Neural cell (in vitro differentiated cells): ENCODE results near the gene GAREM1. TPM values are rescaled to one million over a fixed set of nuclear protein-coding genes. Genes with fewer than 3 reads are reported as not detected.

Experiments
- H2AFZ ChIP-seq: fragments of 200-600, 300-800 bp; sonication (generic), shearing (Covaris generic); 2 replicates; pipeline ENCODE4 v1.6.0; 2014; ENCODE audit warnings: low read depth, mild to moderate bottlenecking, antibody characterized with exemption, low read length, moderate library complexity
- H3F3A ChIP-seq: fragments of 200-600 bp; shearing (Covaris generic); 2 replicates; pipeline ENCODE4 v1.6.1; 2016; ENCODE audit warnings: mild to moderate bottlenecking, moderate library complexity, mixed read lengths, antibody characterized with exemption, low read length; ENCODE audit not compliant: insufficient read depth, poor library complexity, severe bottlenecking
- H3K27ac ChIP-seq: fragments of 200-600, 300-800 bp; sonication (generic), shearing (Covaris generic); 2 replicates; pipeline ENCODE4 v1.5.1; 2014; ENCODE audit warnings: mild to moderate bottlenecking, low read length, moderate library complexity
- H3K27me3 ChIP-seq: fragments of 300-800, 200-600 bp; sonication (generic), shearing (Covaris generic); 2 replicates; pipeline ENCODE4 v1.6.0; 2014; ENCODE audit warnings: mild to moderate bottlenecking, low read depth, low read length, moderate library complexity; ENCODE audit not compliant: insufficient read depth
- H3K36me3 ChIP-seq: fragments of 300-800, 200-600 bp; sonication (generic), shearing (Covaris generic); 2 replicates; pipeline ENCODE4 v1.5.1; 2014; ENCODE audit warnings: mild to moderate bottlenecking, antibody characterized with exemption, low read length, moderate library complexity; ENCODE audit not compliant: insufficient read depth
- H3K4me2 ChIP-seq: fragments of 300-800, 200-600 bp; sonication (generic), shearing (Covaris generic); 2 replicates; pipeline ENCODE4 v1.6.0; 2014; ENCODE audit warnings: mild to moderate bottlenecking, low read length
- H3K4me3 ChIP-seq: fragments of 300-800, 200-600 bp; sonication (generic), shearing (Covaris generic); 2 replicates; pipeline ENCODE4 v1.5.1; 2014; ENCODE audit warnings: mild to moderate bottlenecking, low read length, moderate library complexity
- H3K79me2 ChIP-seq: fragments of 200-600 bp; shearing (Covaris generic); replicated peaks from 2 replicates; pipeline ENCODE4 v1.6.0; 2014; ENCODE audit warnings: mild to moderate bottlenecking, low read length, moderate library complexity; ENCODE audit not compliant: insufficient read depth
- H3K9ac ChIP-seq: fragments of 300-800, 200-600 bp; sonication (generic), shearing (Covaris generic); 2 replicates; pipeline ENCODE4 v1.6.1; 2016; ENCODE audit warnings: mild to moderate bottlenecking, low read length, mixed read lengths
- H3K9me2 ChIP-seq: fragments of 200-600 bp; shearing (Covaris generic); 2 replicates; pipeline ENCODE4 v1.6.1; 2016; ENCODE audit warnings: mild to moderate bottlenecking, low read length, mixed read lengths; ENCODE audit not compliant: insufficient read depth
- H3K9me3 ChIP-seq: fragments of 200-600, 300-800 bp; sonication (generic), shearing (Covaris generic); 2 replicates; pipeline ENCODE4 v1.6.1; 2016; ENCODE audit warnings: mild to moderate bottlenecking, mixed run types, low read length, moderate library complexity, mixed read lengths
- H4K20me1 ChIP-seq: fragments of 200-600 bp; shearing (Covaris generic); 2 replicates; pipeline ENCODE4 v1.6.1; 2016; ENCODE audit warnings: mild to moderate bottlenecking, mixed run types; ENCODE audit not compliant: insufficient read depth
- EP300 ChIP-seq: fragments of 450-650 bp; conservative IDR thresholded peaks from 2 replicates; pipeline ENCODE4 v1.6.1; 2014; ENCODE audit warnings: antibody characterized with exemption, mild to moderate bottlenecking, moderate library complexity; ENCODE audit not compliant: poor library complexity, severe bottlenecking
- EZH2 ChIP-seq: fragments of 200-600, 300-800 bp; shearing (Covaris generic), sonication (generic); IDR thresholded peaks from 2 replicates; pipeline ENCODE4 v1.6.1; 2014; ENCODE audit warnings: antibody characterized with exemption, low read length, borderline replicate concordance, mild to moderate bottlenecking; ENCODE audit not compliant: insufficient read depth, poor library complexity, severe bottlenecking
- MXI1 ChIP-seq: fragments of 450-650 bp; conservative IDR thresholded peaks from 2 replicates; pipeline ENCODE4 v1.6.1; 2014; ENCODE audit warnings: antibody characterized with exemption, mild to moderate bottlenecking; ENCODE audit not compliant: poor library complexity, severe bottlenecking
- POLR2AphosphoS5 ChIP-seq: IDR thresholded peaks from 2 replicates; pipeline ENCODE4 v1.6.1; 2012
- RAD21 ChIP-seq: fragments of 450-650 bp; conservative IDR thresholded peaks from 2 replicates; pipeline ENCODE4 v1.6.1; 2014; ENCODE audit warnings: antibody characterized with exemption, mild to moderate bottlenecking, moderate library complexity
- SMC3 ChIP-seq: fragments of 450-650 bp; conservative IDR thresholded peaks from 2 replicates; pipeline ENCODE4 v1.6.1; 2014; ENCODE audit warnings: antibody characterized with exemption, mild to moderate bottlenecking, moderate library complexity; ENCODE audit not compliant: poor library complexity
- TAF1 ChIP-seq: IDR thresholded peaks from 2 replicates; pipeline ENCODE4 v1.6.1; 2012; ENCODE audit warnings: low read depth
- polyA plus RNA-seq: library from polyadenylated mRNA; depleted of rRNA; stranded (reverse); fragments of >200 nt; gene quantifications from 2 replicates; pipeline ENCODE4 v1.2.3, GENCODE V29; 2014
- TF ChIP-seq, protein P1 (sequence below): IDR thresholded peaks from 2 replicates; pipeline ENCODE4 v1.6.1; 2012; ENCODE audit warnings: borderline replicate concordance
- TF ChIP-seq, protein P2 (sequence below): fragments of 450-650 bp; IDR thresholded peaks from 2 replicates; pipeline ENCODE4 v1.5.1; 2014; ENCODE audit warnings: antibody characterized with exemption, mild to moderate bottlenecking, moderate library complexity; ENCODE audit not compliant: poor library complexity, severe bottlenecking

The GAREM1 gene
- polyA plus RNA-seq, 1 donor from 2014 or later: 1.3 TPM

DNA sequence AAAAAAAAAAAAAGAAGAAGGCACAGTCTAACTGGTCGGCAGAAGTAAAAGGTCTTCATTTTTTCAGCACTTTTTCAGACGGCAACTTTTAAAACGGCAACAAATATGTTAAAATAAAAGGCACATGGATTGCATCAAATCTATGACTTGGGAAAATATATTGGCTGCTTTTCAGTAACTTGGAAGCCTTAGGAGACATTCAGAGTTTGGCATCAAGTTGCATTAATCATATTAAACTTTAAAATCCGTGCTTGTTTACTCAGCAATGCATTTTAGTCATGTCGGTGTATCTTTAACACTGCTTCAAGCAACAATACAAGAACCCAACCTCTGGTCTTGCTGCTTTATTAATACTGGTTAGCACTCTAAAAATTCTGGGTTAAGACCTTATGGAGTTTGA lies 169.8 kb downstream of the GAREM1 start:
- H3K27me3 ChIP-seq: no peaks in the 10 kb centered on the region
- no peaks in the 10 kb centered on the region for H3K9me2 ChIP-seq
- TF ChIP-seq EZH2: no peak
- TF ChIP-seq MXI1: no peak
- no peak for TF ChIP-seq SMC3
- TF ChIP-seq TAF1: no peak

DNA sequence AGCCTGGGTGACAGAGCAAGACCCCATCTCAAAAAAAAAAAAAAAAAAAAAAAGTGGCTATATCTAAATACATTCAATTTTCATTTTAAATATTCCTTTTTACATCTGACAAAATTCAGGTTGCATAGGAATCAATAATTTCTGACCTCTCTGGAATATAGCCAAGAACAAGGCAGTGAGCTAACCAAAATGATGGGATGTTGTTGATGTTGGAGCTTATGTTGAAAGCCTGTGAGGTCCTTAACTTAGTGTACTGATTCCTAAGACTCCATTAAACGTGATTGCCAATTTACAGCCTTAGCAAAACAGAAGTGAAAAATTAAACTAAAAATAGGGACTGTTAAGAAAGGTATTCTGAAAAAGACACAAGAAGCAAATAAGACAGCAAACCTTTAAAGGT lies 171.2 kb downstream of the GAREM1 start:
- TF ChIP-seq, protein P1, sequence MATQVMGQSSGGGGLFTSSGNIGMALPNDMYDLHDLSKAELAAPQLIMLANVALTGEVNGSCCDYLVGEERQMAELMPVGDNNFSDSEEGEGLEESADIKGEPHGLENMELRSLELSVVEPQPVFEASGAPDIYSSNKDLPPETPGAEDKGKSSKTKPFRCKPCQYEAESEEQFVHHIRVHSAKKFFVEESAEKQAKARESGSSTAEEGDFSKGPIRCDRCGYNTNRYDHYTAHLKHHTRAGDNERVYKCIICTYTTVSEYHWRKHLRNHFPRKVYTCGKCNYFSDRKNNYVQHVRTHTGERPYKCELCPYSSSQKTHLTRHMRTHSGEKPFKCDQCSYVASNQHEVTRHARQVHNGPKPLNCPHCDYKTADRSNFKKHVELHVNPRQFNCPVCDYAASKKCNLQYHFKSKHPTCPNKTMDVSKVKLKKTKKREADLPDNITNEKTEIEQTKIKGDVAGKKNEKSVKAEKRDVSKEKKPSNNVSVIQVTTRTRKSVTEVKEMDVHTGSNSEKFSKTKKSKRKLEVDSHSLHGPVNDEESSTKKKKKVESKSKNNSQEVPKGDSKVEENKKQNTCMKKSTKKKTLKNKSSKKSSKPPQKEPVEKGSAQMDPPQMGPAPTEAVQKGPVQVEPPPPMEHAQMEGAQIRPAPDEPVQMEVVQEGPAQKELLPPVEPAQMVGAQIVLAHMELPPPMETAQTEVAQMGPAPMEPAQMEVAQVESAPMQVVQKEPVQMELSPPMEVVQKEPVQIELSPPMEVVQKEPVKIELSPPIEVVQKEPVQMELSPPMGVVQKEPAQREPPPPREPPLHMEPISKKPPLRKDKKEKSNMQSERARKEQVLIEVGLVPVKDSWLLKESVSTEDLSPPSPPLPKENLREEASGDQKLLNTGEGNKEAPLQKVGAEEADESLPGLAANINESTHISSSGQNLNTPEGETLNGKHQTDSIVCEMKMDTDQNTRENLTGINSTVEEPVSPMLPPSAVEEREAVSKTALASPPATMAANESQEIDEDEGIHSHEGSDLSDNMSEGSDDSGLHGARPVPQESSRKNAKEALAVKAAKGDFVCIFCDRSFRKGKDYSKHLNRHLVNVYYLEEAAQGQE: no peak
- TF ChIP-seq RAD21 (no peak), TAF1 (no peak), MXI1 (no peak), EP300 (no peak), POLR2AphosphoS5 (no peak), SMC3 (no peak), EZH2 (no peak)
- TF ChIP-seq, protein P2, sequence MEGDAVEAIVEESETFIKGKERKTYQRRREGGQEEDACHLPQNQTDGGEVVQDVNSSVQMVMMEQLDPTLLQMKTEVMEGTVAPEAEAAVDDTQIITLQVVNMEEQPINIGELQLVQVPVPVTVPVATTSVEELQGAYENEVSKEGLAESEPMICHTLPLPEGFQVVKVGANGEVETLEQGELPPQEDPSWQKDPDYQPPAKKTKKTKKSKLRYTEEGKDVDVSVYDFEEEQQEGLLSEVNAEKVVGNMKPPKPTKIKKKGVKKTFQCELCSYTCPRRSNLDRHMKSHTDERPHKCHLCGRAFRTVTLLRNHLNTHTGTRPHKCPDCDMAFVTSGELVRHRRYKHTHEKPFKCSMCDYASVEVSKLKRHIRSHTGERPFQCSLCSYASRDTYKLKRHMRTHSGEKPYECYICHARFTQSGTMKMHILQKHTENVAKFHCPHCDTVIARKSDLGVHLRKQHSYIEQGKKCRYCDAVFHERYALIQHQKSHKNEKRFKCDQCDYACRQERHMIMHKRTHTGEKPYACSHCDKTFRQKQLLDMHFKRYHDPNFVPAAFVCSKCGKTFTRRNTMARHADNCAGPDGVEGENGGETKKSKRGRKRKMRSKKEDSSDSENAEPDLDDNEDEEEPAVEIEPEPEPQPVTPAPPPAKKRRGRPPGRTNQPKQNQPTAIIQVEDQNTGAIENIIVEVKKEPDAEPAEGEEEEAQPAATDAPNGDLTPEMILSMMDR: no peak
- no peak overlapping the region for H3K27ac ChIP-seq
- H3K36me3 ChIP-seq: no peaks in the 10 kb centered on the region
- H3K79me2 ChIP-seq: no peaks in the 10 kb centered on the region
- no peaks in the 10 kb centered on the region for H3F3A ChIP-seq
- no peaks in the 10 kb centered on the region for H4K20me1 ChIP-seq
- H2AFZ ChIP-seq: no peak overlapping the region
- H3K9ac ChIP-seq: no peak overlapping the region
- no peaks in the 10 kb centered on the region for H3K9me3 ChIP-seq
- no peaks in the 10 kb centered on the region for H3K27me3 ChIP-seq
- H3K4me2 ChIP-seq: no peak overlapping the region
- no peak overlapping the region for H3K4me3 ChIP-seq
- H3K9me2 ChIP-seq: no peaks in the 10 kb centered on the region

More for the DNA sequence above, 169.8 kb downstream of the GAREM1 start:
- H3K27ac ChIP-seq: no peak overlapping the region
- no peaks in the 10 kb centered on the region for H3F3A ChIP-seq
- no peak overlapping the region for H3K9ac ChIP-seq
- no peak overlapping the region for H3K4me3 ChIP-seq
- no peaks in the 10 kb centered on the region for H3K79me2 ChIP-seq
- H3K36me3 ChIP-seq: no peaks in the 10 kb centered on the region
- H2AFZ ChIP-seq: no peak overlapping the region
- no peaks in the 10 kb centered on the region for H4K20me1 ChIP-seq
- no peaks in the 10 kb centered on the region for H3K9me3 ChIP-seq
- no peak overlapping the region for H3K4me2 ChIP-seq
